G401.6 (cell line): ENCODE measurements around the gene HFM1.
"Not testable (repeated sequence)": the region's sequence is repeated elsewhere in the genome, so short reads cannot be mapped to it uniquely, and the experiment has no call there.

Experiments used
- FAIRE-seq: peaks from 2 replicates; lab custom pipeline; 2012; peaks lifted over from hg19 to GRCh38; lab: Jason Lieb, UNC

HFM1 gene

DNA sequence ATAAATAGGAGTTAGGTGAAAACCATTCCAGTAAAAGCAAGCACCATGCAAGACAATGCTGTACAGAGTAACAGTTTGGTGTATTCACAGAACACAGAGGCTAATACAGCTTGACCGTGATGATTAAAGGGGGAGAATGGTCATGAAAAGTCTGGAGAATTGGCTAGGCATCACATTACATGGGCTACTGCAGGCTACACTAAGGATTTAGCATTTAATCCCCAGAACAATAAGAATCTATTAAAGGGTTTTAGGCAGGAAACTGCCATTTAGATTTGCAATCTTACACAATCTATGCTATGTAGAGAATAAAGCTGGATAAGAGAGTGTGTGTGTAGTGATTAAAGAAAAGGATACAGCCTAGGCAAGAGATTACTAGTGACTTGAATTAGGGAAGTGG lies 30.6 kb downstream of the HFM1 start:
- no peak for FAIRE-seq

DNA sequence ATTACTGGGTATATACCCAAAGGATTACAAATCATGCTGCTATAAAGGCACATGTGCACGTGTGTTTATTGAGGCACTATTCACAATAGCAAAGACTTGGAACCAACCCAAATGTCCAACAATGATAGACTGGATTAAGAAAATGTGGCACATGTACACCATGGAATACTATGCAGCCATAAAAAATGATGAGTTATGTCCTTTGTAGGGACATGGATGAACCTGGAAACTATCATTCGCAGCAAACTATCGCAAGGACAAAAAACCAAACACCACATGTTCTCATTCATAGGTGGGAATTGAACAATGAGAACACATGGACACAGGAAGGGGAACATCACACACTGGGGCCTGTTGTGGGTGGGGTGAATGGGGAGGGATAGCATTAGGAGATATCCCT lies 32.4 kb downstream of the HFM1 start:
- FAIRE-seq = not testable (repeated sequence)

DNA sequence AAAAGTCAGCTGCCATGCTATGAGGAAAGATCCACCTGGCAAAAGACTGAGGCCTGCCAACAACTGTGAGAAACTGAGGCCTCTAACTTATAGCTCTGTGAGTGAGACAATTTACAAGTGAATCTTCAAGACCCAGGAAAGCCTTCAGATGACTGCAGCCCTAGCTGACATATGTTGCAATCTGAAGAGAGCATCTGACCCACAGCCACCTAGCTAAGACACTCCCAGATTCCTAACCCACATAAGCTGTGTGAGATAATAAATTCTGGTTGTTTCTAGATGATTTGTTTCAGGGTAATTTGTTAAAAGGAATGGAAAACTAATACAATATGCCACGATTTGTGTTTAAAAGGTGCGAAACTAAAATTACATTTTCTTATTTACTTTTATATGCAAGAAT lies 55.1 kb downstream of the HFM1 start:
- FAIRE-seq = no peak

DNA sequence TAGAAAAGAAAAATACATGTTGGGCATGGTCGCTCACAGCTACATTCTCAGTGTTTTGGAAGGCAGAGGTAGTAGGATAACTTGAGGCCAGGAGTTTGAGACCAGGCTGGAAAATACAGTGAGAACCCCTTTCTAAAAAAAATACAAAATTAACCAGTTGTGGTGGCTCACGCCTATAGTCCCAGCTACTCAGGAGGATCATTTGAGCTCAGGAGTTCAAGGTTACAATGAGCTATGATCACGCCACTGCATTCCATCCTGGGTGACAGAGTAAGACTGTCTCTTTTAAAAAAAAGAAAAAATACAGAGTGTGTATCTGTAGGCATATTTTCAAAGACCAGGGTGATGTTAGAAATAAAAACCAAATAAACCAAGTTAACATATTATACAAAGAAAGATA lies 57.8 kb downstream of the HFM1 start:
- FAIRE-seq = no peak

DNA sequence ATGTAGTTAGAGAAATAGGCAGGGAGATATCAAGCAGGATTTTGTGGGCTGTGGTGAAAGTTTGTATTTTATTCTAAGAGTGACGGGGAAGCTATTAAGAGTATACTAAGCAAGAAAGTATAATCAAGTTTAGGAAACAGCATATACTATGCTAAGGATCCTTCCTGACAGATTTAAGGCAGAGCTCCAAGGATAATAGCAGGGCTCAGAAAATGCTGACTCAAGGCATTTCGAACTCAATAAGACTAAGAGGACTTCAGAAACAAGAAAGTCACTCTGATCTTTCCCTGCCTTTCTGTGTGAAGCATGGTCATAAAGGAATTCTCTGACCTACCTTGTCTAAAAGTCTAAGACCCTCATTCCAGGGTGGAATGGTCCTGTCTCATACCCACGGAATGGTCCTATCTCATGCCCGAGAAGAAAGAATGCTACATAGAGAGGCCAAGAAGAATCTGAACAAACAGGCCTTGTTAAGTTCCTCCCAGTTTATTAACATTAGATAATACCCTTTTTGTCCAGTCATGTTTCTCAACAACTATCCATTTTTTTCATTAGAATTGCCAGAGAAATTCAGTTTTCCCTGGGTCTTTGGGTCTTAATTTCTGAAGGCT lies 59.1 kb downstream of the HFM1 start:
- FAIRE-seq = no peak

DNA sequence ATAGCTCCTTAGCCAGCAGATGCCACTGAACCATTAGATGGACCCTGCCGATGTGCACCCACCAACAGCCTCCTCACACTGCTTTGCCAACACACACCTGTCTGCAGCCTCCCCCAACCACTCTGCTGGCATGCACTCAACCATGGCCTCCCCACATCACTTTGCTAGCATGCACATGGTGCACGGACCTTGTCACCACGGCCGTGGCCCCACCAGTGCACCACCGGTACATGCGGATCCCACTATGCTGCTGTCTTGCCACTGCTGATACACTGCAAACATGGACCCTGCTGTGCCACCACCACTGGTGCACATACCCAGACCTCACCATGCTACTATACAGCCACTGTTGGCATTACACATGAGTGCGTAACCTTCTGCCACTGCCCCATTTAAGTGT lies 66.1 kb downstream of the HFM1 start:
- FAIRE-seq = no peak

DNA sequence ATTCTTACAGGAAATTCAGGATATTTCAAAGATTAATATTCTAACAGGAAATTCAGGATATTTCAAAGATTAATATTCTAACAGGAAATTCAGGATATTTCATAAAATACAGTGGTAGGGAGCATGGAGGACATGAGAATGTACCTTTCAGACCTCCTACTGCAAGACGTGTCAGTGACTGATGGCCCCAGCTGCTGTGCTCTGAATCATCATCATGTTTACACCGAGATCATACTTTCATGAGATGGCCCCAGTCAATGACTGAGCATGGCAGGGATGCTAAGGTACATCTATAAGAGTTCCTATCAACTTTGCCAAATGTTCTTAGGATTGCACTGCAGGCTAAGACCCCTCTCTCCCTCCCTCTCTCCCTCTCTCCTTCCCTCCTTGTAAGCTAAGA lies 69.0 kb downstream of the HFM1 start:
- FAIRE-seq = no peak

DNA sequence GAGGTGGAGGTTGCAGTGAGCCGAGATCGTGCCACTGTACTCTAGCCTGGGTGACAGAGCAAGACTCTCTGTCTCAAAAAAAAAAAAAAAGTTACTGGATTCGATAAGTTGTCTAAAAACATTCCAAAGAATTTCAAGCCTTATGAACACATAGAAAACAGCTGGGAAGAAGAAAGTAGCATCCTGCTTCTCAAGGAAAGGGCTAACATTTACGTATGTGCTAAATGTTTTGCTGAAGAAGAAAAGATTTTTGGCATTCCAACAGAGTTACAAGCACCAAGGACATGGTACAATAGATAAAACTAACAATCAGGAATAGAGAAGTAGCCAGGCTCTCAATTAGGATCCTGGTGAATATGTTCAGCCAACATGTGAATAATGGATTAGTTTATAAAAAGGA lies 69.8 kb downstream of the HFM1 start:
- FAIRE-seq = no peak

DNA sequence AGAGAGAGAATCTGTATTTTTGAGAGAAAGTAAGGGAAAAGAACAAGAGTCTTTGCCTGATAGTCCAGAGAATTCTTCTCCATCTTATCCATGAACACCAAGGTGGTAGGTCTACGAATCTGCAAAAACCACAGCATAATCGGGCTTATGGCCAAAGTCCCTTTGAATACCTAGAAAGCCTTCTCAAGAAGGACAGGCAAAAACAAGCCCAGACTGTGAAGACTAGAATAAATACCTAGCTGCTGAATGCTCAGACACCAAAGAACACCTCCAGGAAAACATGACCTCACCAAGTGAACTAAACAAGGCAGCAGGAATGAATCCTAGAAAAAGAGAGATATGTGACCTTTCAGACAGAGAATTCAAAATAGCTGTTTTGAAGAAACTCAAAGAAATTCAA lies 79.2 kb downstream of the HFM1 start:
- FAIRE-seq = no peak

DNA sequence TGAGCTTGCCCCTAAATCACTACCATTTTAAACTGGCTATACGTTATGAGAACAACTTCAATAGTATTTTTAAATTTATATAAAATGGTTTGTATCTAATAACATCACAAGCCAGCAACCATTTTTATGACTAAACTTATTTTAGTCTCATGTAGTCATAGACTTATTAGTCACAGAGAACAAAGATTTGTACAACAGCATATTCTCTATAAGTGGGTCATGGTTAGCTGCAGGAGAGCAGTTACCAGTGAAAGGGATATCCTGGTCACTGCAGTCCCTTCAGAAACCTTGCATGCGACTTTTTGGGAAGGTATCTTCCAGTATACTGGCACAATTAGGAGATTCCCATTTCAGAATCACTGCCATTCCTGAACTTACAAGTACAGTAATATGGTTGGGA lies 90.0 kb downstream of the HFM1 start:
- FAIRE-seq = no peak

DNA sequence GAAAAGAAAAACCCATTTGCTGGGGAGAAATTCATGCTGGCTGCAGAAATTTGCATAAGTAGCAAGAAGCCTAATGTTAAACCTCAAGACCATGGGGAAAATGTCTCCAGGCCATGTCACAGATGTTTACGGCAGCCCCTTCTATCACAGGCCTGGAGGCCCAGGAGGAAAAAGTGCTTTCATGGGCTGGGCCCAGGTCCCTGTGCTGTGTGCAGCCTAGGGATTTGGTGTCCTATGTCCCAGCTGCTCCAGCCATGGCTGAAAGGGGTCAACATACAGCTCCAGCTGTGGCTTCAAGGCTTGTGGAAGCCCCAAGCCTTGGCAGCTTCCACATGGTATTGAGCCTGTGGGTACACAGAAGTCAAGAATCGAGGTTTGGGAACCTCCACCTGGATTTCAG lies 93.0 kb downstream of the HFM1 start:
- FAIRE-seq = no peak

DNA sequence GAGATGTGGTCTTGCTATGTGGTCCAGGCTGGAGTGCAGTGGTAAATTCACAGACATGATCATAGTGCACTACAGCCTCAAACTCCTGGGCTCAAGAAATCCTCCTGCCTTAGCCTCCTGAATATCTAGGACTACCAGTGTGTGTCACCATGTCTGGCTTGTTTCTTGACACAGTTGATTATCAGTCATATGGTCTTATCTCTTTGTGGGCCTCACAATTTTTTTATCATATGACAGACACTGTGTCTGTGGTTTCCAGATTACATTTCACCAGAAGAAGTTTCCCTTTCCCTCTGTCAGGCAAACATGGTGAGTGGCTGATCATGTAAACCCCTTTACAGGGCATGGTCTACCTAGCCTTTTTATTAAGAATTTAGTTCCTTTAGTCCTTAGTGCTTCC lies 96.1 kb downstream of the HFM1 start:
- no peak for FAIRE-seq

DNA sequence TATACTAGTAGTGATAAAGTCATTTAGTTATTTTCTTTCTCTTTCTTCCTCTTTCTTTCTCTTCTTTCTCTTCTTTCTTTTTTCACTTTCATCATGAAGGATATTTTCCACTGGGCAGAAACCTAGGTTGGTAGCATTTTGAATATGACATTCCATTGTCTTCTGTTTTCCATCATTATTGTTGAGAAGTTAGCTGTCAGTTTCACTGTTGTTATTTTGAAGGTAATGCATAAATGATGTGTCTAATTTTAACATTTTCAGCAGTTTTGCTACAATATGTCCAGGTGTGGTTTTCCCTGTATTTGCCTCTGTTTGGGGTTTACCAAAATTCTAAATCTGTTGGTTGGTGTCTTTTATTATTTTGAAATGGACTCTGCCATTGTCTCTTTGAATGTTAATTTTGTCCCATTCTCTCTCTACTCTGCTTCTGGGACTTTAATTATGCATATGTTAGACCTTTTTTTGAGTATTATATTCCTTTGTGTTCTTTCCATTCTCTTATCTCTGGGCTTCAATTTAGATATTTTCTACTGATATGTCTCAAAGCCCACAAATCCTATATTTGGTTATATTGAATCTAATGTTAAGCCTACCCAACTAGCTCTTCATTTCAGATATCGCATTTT lies 96.7 kb downstream of the HFM1 start:
- FAIRE-seq = no peak

DNA sequence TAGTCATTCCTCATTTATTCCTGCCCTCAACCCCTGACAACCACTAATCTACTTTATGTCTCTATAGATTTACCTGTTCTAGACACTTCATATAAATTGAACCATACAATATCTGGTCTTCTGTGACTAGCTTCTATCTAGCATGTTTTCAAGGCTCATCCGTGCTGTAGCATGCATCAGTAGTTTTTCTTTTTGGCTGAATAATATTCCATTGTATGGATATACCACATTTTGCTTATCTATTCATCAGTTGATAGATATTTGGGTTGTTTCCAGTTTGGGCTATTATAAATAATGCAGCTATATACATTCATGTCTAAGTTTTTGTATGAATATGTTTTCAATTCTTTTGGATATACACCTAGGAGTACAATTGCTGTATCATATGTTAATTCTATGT lies 101.5 kb downstream of the HFM1 start:
- no peak for FAIRE-seq

DNA sequence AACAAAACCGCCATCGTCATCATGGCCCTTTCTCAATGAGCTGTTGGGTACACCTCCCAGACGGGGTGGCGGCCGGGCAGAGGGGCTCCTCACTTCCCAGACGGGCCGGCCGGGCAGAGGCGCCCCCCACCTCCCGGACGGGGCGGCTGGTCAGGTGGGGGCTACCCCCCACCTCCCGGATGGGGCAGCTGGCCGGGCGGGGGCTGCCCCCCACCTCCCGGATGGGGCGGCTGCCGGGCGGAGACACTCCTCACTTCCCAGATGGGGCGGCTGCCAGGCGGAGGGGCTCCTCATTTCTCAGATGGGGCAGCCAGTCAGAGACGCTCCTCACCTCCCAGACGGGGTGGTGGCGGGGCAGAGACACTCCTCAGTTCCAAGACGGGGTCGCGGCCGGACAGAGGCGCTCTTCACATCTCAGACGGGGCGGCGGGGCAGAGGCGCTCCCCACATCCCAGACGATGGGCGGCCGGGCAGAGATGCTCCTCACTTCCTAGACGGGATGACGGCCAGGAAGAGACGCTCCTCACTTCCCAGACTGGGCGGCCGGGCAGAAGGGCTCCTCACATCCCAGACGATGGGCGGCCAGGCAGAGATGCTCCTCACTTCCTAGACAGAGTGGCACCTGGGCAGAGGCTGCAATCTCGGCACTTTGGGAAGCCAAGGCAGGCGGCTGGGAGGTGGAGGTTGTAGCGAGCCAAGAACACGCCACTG lies 115.6 kb downstream of the HFM1 start:
- FAIRE-seq = not testable (repeated sequence)

DNA sequence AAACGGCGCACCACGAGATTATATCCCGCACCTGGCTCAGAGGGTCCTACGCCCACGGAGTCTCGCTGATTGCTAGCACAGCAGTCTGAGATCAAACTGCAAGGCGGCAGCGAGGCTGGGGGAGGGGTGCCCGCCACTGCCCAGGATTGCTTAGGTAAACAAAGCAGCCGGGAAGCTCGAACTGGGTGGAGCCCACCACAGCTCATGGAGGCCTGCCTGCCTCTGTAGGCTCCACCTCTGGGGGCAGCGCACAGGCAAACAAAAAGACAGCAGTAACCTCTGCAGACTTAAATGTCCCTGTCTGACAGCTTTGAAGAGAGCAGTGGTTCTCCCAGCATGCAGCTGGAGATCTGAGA lies 117.7 kb downstream of the HFM1 start:
- not testable (repeated sequence) for FAIRE-seq

DNA sequence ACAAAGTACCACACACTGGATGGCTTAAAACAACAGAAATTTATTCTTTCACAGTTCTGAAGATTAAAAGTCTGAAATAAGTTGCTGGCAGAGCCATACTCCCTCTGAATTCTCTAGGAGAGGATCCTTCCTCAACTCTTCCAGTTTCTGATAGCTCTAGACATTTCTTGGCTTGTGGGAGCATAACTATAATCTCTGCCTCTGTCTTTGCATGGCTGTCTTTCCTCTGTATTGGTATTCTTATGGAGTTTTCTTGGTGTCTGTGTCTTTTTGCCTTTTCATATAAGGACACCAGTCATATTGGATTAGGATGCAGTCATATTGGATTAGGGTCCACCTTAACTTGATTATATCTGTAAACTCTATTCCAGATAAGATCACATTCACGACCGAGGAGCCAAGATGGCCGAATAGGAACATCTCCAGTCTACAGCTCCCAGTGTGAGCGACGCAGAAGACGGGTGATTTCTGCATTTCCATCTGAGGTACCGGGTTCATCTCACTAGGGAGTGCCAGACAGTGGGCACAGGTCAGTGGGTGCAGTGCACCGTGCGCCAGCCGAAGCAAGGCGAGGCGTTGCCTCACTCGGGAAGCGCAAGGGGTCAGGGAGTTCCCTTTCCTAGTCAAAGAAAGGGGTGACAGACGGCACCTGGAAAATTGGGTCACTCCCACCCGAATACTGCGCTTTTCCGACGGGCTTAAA lies 118.2 kb downstream of the HFM1 start:
- not testable (repeated sequence) for FAIRE-seq

DNA sequence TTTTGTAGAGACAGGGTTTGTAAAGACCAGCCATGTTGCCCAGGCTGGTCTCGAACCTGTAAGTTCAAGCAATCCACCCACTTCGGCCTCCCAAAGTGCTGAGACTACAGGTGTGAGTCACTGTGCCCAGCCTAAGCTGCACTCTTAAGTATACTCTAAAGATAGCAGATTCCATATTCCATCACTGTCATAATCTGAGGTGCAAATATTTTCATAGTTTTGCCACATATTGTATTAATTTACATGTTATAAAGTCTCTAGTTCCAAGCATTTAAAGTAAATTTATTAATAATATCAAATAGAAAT lies 121.3 kb downstream of the HFM1 start:
- FAIRE-seq = no peak

DNA sequence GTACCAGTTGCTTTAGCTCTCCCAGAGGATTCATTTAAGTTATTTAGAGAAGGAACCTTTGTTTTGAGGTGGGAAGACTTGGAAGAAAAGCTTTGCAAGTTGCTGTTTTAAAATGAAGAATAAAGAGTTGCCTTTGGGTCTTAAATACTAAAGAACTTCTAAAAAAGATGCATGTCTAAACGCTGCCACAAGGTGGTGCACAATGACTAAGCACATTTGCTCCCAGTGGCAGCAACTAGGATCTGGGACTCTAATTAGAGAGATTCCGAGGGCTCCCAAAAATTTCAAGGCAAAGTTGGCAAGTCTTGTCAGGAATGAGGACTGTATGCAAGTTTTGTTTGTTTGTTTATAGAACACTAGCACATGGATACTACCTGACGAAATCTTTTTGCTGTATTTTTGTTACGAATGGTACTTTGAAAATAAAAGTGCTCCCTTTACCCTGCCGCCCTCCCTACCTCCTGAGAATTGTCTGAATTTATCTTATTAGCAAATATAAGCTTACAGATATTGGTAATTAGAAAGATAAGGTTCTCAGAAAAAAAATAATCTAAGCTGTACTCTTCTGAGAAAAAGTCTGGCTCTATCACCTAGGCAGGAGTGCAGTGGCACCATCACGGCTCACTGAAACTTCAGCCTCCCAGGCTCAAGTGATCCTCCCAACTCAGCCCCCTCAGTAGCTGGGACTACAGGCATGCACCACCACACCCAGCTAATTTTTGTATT lies 121.8 kb downstream of the HFM1 start:
- FAIRE-seq = peak; percentile 95

DNA sequence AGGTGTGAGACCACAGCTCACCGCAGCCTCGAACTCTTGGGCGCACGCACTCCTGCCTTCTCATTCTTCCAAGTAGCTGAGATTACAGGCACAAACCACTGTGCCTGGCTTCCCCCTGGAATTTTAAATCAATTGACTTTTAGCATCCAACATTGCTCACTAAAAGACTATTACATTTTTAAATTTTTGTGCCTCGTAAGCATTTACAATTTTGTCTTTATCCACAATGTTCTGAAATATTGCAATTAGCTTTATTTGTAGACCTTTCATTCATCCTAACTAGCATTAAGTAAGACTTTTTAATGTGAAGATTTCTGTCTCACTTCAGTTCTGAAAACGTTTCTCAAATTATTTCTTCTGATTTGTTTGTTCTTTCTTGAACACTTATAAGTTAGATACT lies 122.9 kb downstream of the HFM1 start:
- FAIRE-seq = no peak

DNA sequence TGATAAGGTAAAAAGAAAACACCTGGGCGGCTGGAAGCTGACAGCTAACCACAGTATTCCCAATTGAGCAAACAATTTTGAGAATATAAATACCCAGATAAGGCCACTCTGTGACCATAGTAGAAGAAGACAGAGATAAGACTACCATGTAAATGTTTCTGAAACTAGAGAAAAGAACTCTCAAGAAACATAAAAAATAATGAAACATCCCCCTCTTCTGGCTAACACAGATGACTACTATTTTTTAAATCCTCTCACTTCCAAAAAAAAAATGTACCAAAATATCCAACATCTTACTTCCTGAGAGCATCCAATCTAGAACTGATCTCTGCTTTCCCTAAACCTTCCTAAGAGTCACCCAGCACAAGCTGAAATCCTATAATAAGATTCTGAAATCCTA lies 125.9 kb downstream of the HFM1 start:
- FAIRE-seq = peak; percentile 87

DNA sequence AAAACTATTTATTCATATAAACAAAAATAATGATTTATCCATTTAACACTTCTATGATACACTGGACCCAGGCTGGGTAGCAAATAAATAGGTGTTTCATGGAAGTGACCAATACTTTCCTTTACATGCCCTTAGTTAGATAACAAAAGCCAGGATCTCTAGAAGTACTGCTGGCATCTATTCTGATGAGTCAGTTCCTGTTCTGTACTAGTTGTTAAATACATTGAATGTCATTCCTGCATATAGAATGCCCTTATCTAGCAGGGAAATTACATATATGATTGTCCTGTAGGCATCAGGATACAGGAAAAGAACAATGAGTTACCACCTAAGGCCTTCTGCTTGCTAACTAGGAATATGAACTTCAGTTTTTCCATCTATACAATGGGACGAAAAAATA lies 130.8 kb downstream of the HFM1 start:
- no peak for FAIRE-seq

DNA sequence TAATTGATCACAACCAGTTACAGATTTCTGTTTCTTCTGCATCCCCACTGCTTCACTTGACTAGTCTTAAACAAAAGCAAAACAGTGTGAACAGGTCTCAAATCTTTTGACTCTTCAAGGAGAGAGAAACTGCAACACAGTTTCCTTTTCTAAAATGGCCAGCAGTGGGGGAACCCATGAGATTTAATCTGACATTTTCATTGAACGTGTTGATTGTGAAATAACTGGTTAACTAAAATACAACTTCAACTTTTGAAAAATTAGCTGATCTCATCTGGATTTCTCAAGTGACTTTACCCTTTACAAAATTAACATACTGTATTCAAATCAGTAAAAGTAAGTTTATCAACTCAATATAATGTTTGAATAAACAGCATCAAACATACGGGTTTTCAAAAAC lies 143.0 kb downstream of the HFM1 start:
- no peak for FAIRE-seq
